Fibroblast of skin of left biceps (primary cell): Measurements from ENCODE around the gene ACOT8.
"Not testable (repeated sequence)": the region's sequence is repeated elsewhere in the genome, so short reads cannot be mapped to it uniquely, and the experiment has no call there.

Source experiments
- DNase-seq, 2 experiments: peaks; one replicate each; pipeline ENCODE4 v3.0.0-alpha.2; 2013; ENCODE audit warnings: low read depth in 2 of 2

ACOT8 gene

DNA sequence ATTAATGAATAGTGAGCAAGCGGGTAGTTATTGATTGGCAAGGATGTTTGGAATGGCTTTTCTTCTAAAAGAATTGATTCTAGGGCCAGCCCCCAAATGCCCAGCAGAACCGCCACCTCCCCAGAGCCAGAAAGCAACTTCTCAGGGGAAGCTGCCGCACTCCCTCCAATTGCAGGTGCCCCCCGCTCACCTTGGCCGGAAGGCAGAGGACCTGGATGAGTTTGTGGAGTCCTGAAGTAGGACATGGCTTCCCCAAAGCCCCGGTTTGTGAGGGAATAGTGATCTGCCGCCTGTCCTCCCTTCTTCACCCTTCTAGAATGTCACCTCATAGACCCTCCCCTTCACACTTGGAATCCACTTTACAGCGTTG is 30.1 kb upstream of the ACOT8 start, which contains the start of gene SPATA25:
Gene SPATA25, minus strand, starts transcription at position 277 of the 370 bp plus-strand sequence. Its CDS starts 32 bp downstream, at position 245.
- no peak for DNase-seq

- no peak for DNase-seq
Observed at GRCh38 chr20:45886590-45887345, 29.6 kb upstream of the ACOT8 start.

GRCh38 chr20:45883100-45883469 is 25.9 kb upstream of the ACOT8 start:
- DNase-seq = no peak

- DNase-seq = no peak
Observed at GRCh38 chr20:45882469-45883099, 25.4 kb upstream of the ACOT8 start.

DNA sequence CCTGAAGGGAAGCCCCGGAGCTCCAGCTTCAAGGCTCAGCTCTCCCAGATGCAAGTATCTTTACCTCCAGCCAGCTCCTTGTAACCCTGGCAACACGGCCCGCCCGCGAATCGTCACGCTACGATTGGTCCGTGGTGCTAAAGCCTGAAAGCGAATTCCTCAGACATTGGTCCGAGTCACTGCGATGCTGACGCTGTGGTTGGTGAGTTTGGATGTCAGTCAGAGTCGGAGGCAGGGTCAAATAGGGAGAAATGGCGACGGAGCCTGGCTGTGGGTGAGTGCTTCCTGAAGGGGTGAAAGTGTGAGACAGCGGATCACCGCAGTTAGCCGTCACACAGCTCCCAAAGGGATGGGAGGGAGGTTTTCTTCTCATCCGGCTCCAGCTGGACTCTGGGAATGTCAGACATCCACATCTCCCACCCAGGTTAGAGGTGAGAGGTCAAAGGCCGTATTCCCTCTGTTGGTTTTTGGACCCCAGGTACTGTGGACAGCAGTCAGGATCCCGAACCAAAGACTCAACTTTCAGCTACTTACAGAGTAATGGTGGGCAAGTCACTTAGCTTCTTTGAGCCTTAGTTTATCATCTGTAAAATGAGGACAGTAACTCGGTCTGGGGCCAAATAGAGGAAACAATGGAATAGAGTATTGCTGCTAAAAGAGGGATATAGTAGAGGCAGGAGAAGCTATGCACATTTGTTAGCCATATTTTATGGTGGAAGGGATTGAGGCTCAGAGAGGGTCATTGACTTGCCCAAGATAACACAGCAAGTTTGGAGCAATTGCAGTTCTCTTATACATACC is 24.0 kb upstream of the ACOT8 start, which contains the start of gene ZSWIM1:
Gene ZSWIM1, plus strand, starts transcription at position 240 of the 801 bp plus-strand sequence. CDS start 1,366 bp downstream, outside the sequence.
- DNase-seq = peak; percentile 97 to 98

DNA sequence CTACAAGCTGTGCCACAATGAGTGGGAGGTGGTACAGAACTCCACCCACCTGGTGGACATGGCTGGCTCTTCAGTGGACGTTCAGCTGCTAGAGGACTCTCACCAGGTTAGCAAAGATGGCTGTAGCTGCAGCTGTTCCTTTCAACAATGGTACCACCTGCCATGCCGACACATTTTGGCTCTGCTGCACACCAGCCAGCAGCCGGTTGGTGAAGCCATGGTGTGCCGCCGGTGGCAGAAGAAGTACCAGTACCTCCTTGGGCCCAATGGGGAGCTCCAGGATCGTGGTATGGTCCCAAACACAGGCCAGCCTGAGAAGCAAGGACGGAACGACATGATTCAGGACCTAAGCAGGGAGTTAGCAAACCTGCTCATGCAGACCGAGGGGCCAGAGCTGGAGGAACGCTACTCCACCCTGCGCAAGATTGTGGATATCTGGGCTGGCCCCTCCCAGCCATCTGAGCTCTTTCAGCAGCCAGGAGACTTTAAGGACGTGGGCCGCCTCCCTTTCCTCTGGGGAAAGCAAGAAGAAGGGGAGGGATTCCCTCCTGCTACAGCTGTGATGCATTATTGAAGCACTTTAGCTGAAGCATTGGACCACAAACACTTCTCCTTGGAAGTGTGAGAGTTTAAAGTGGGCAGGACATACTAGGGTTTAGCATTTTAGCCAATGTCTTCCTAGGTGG is 21.0 kb upstream of the ACOT8 start:
- DNase-seq = no peak

DNA sequence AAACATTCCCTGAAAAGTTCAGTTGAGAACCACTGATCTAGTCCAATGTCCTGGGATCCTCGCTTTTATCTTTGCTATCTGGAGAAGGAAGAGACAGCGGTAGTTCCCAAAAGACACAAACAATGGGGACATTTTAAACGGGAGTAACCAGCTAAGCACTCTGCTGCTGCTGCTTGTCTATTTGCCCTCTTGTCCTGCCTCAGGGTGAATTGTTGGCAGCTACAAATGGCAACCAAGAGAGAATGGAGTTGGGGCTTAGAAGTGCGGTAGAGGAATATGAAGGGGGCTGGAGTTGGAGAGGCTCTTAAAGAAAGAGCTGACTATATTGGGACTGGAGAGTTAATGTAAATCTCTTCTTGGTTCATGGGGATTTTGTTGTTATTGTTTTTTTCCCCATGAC is 17.4 kb upstream of the ACOT8 start:
- no peak for DNase-seq

GRCh38 chr20:45874104-45874481 is 16.9 kb upstream of the ACOT8 start:
- DNase-seq = not testable (repeated sequence)

- DNase-seq = no peak
Observed at GRCh38 chr20:45873409-45874103, 16.4 kb upstream of the ACOT8 start.

DNA sequence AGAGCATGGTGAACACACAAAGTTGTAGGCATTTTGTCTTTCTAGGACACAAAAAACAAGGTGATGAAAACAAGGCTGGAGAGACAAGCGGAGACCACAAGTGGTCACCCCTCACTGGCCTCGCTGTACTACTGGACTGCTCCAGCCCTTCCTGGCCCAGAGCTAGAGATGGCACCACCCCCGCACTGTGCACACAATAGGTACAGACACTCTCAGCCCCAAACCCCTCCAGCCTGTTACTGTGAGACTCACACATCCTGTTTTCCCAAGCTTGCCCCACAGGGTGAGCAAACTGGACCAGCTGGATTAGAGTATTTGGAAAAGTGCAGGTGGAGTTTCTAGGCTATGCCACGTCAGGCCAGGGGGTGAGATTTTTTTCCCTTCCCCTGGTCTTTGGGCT is 15.4 kb upstream of the ACOT8 start:
- DNase-seq = no peak

DNA sequence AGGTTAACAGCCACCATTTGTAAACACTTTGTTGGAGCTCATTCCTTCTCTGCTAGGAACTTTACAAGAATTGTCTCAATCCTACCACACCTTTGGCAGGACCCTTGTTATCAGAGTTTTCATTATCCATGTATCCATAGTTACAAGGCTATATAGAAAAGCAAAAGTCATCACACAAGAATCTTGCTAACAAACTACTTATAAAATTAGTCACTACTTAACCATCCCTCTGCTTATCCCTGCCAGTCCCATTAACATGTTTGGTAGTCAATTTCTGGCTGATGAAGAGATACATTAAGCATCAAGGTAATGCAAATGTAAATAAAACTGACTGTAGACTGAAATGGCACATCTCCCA is 10.6 kb upstream of the ACOT8 start:
- peak; percentile 24 to 42 for DNase-seq

GRCh38 chr20:45867136-45867818 is 10.1 kb upstream of the ACOT8 start:
- DNase-seq = no peak

DNA sequence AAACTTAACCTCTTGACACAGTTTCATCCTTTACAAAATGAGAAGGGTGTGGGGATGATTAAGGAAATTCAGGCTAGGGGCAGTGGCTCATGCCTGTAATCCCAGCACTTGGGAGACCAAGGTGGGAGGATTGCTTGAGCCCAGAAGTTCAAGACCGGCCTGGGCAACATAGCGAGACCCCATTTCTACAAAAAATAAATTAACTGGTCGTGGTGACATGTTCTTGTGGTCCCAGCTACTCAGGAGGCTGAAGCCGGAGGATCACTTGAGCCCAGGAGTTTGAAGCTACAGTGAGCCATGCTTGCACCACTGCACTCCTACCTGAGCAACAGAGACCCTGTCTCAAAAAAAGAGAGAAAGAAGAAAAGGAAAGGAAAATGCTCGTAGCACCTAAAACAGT is 9.3 kb upstream of the ACOT8 start:
- no peak for DNase-seq

DNA sequence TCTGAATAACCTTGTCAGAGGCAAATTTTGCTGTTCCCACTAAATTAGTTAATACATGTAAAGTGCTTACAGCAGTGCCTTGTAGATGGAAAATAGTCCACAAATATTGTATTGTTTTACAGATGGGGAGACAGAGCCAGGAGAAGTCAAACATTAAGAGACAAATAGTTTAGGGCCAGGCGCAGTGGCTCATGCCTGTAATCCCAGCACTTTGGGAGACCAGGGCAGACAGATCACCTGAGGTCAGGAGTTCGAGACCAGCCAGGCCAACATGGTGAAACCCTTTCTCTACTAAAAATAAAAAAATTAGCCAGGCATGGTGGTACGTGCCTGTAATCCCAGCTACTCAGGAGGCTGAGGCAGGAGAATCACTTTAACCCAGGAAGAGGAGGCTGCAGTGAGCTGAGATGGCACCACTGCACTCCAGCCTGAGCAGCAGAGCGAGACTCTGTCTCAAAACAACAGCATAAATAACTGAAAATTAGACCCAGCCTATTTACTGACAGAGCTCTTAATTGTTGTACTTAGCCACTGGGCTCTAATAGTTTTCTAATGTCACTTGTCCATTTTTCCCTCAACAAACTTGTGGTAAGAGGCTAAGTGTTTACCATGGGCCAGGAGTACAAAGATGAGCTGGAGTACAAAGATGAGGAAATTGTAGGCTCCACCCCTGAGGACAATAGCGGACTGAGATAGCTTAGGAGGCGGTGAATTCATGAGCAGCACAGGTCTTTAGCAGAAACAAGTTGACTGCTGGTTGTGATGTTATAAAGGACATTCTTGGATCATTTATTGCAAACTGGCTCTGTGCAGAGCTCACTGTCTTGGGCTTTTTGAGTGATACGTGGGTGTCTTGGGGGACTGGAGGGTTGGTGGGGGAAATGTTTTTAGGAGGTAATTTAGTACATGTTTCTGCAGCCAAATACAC is 6.6 kb upstream of the ACOT8 start:
- no peak for DNase-seq

DNA sequence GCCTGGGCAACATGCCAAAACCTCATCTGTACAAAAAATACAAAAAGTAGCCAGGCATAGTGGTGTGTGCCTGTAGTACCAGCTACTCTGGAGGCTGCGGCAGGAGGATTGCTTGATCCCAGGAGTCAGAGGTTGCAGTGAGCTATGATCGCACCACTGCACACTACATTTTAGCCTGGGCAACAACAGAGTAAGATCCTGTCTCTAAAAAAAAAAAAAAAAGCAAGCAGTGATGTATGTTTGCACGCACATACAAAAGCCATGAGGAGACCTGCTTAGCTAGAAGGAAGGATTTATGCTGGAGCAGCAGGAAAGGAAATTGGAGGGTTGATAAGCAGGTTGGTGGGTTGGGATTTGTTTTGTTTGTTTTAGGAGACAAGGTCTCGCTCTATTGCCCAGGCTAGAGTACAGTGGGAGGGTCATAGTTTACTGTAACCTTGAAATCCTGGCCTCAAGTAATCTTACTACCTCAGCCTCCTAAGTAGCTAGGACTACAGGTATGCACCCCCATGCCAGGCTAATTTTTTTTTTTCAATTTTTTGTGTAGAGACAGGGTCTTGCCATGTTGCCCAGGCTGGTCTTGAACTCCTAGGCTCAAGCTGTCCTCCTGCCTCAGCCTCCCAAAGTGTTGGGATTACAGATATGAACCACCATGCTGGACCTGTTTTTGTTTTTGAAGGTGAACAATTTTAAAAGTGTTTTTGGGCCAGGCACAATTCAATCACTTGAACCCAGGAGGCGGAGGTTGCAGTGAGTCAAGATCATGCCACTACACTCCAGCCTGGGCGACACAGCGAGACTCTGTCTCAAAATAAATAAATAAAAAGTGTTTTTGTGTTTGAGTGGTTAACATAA is 4.3 kb upstream of the ACOT8 start:
- no peak for DNase-seq

GRCh38 chr20:45860560-45861220 is 3.5 kb upstream of the ACOT8 start:
- DNase-seq = no peak

- no peak for DNase-seq
Observed at GRCh38 chr20:45859916-45860315, 2.7 kb upstream of the ACOT8 start.

DNA sequence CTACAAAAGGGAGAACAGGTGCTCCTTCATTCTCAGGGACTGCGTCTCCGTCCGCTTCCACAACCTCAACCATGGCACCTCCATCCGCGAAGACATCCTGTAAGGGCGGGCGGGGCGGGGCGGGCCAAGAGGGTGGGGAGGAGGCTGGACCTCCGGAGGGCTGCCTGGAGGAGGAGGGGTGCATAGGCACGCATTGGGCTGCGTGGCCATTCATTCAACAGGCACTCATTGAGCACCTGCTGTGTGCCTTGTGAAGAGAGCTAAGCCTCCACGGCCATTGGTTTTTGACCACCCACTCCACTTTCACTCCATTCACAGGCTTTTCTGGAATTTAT is 657 bp upstream of the ACOT8 start:
- no peak for DNase-seq
